Mammary epithelial cell (primary cell): ENCODE results near the gene TRABD2A.

ENCODE experiments used
- CTCF ChIP-seq, 2 donors: IDR thresholded peaks in 1 of 2; conservative IDR thresholded peaks in 1 of 2; 2 replicates each; pipeline ENCODE4 v1.5.1; 2011 to 2012; ENCODE audit warnings: inconsistent platforms in 2 of 2, low read length in 2 of 2, mild to moderate bottlenecking in 2 of 2, control low read depth in 1 of 2, low read depth in 1 of 2; ENCODE audit not compliant: insufficient read depth in 1 of 2; ENCODE audit errors: extremely low read depth in 1 of 2
- EZH2 ChIP-seq: IDR thresholded peaks from 2 replicates; pipeline ENCODE4 v1.6.1; 2012; ENCODE audit warnings: low read length, inconsistent platforms, borderline replicate concordance

GRCh38 chr2:84857566-84857965 is 23.3 kb downstream of the TRABD2A start:
- TF ChIP-seq EZH2 (no peak), CTCF (conservative IDR thresholded peaks at IDR 0.05 in 1 of 2, IDR thresholded peaks at IDR 0.05 in 1 of 2; ENCODE audit: extremely low read depth in 1 of 2, insufficient read depth in 1 of 2, low read depth in 1 of 2, low read length in 2 of 2) (no peak)
